GM18951 (cell line): ENCODE data around the gene PDE8A.

Experiments used
- POLR2A ChIP-seq: IDR thresholded peaks from 4 replicates; pipeline ENCODE4 v1.6.1; 2011; ENCODE audit warnings: mild to moderate bottlenecking; ENCODE audit not compliant: insufficient read length, insufficient read depth; ENCODE audit errors: extremely low read depth
- in situ Hi-C: fragments of 300-500 bp; cut with MboI; formaldehyde crosslinking; loops from one replicate; pipeline ENCODE4 v1.12.0; 2022; ENCODE audit warnings: low sequenced_read_pairs, mixed read lengths, inconsistent platforms; ENCODE audit not compliant: unreplicated experiment

Gene PDE8A

DNA sequence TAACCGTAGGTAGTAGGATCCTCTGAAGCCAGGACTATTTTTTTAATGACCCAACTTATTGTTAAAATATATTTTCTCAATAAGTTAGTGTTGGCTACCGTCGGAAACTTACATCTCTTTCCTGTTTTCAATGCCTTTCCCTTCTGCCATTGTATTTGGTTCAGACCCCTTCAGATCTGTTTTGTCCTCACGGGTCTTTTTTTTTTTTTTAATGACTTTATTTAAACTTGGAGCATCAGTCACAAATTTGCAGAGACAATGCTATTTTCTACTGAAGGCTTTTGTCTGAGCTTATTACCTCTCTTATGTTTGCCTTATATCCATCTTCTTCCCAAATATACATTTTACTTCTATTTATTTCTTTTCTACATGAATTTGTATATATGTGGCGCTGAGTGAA lies 47.6 kb downstream of the PDE8A start:
- in situ Hi-C loops, result no loop called here
- TF ChIP-seq POLR2A, result no peak

DNA sequence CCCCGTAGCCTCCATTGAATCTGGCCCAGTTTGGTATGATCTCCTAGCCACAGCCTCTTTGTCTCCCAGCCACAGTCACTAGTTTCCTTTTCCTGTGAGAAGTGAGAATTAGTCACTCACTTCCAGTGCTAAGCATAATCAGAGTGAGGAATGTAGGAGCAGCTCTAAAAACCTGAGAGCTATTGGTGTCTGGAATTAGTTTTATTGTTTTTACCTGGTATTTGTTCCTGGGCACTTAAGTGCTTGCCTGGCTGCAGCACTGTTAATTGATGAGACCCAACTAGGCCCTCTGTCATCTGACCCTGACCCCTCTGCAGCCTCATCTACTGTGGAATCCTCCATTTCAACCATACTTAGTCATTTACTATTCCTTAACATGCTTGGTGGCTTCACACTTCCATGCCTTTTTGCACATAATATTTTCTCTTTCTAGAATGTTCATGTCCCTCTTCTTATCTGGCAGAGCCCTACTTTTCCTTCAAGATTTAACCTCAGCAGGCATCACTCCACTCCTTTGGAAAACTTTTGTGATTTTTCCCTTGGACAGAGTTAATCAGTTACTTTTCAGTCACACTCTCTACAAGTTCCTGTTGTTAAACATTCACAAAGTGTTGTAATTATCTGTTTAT lies 48.8 kb downstream of the PDE8A start:
- in situ Hi-C loops, result no loop called here
- no peak for TF ChIP-seq POLR2A

DNA sequence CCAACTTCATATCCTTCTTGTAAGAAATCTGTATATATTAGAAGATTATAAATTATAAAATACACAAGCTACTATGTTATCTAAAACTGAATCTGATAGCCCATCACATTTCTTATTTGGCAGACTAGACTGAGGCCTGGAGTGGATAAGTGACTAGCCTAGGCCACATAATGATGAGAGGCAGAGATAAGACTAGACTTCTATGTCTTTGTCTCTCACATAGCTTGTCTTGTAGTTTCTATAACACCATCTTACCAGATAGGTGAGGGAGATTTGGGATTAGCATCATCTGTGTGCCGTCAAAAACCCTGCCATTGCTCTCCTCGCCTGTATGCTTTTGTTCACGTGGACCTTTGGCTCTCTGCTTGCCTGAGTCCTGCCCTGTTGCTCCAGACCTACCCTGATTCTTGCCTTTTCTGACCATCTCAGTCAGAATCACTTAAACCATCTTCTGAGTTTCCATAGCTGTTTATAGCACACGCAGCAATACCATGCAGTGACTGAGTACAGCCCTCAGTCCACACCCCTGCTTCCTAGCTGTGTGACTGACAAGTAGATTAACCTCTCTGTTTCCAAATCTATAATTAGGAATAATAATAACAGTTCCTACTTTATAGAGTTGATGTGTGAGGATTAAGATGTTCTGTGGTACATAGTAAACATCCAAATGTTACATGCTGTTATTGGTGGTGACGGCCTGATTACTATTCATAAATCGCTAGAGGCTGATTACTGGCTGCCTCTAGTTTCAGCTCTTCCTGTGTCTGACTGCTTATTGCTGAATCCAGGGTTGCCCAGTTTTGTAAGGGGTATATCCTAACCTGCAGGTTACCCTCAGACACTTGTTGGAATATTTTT lies 49.7 kb downstream of the PDE8A start:
- in situ Hi-C loops, result no loop called here
- no peak for TF ChIP-seq POLR2A

DNA sequence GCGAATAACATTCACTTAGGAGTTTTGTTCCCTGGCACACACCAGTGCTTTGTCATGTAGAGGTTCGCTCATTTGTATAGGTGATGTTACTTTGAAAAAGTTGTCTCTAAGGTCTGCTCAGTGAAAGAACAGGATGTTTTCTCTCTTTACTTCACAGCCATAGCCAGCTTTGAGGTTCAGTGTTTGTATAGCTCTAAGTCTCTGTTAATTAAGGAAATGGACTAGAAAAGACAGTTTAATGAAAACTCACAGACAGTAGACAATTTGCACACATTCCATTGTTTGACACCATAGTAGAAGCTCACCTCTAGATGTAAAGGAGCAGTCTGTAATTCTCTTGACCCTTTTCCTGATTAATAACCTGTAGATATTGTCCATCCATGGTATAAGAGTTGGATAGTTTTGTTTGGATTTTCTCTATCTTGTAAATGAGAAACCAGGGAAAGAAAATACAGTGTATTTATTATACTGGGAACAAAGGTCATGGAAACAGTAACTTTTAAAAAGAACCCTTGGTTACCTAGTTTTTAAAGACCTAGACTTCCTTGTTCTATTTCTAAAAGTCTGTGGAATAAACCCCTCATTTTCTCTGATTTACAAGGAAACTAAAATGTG lies 50.4 kb downstream of the PDE8A start:
- in situ Hi-C loops, result no loop called here
- TF ChIP-seq POLR2A, result no peak

DNA sequence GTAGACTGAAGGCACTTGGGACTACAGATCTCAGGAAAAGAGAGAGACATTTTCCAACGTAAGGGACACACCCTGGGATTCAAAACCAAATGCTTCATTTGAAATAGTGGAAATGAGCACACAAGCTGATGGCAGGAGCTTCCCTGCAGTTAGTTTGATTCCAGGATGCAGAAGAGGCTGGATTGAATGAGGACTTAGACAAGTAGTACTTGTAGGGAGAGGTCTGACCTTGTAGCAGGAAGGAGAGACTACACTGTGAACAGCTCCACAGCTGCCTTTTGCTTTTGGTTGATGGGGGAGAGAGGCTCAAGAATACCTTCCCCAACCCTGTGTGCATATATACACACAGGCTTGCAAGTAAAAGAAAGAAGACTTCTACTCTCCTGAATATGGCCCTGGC lies 51.5 kb downstream of the PDE8A start:
- no peak for TF ChIP-seq POLR2A
- in situ Hi-C loops, result no loop called here

DNA sequence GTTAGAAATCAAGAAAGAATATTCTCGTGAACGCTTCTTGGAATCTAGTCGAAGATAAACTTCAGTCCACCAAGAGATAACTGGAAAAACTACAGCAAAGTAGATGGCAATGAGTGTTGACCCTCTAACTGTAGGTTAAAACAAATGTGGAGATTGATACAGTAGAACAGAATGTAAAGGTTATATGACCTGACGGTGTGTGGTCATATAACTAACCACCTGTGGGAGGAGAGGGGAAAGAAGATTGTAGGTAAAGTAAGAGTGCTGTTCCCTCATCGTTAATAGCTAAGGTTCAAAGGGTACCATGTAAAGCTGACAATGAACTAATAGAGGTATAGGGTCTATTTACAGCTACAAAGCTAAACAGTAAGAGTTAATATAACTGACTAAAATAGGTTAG lies 52.6 kb downstream of the PDE8A start:
- in situ Hi-C loops, result no loop called here
- TF ChIP-seq POLR2A, result no peak

DNA sequence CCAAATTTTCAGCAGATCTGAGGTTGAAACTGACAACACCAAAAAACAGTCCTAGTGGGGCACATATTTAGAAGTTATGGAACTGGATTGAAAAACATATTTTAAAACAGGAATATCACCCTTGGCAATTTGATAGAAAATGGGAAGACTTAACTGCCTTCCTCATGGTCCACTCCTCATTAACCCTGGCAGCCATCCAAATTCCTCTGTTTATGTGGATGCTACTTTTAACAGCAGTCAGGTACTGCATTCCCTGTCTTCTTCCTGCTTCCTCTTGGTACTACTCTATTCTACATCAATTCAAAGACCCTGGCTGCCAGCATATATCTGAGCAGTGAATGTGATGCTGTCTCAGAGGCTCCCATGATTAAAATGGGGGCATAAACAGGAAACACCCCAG lies 54.3 kb downstream of the PDE8A start:
- in situ Hi-C loops, result no loop called here

DNA sequence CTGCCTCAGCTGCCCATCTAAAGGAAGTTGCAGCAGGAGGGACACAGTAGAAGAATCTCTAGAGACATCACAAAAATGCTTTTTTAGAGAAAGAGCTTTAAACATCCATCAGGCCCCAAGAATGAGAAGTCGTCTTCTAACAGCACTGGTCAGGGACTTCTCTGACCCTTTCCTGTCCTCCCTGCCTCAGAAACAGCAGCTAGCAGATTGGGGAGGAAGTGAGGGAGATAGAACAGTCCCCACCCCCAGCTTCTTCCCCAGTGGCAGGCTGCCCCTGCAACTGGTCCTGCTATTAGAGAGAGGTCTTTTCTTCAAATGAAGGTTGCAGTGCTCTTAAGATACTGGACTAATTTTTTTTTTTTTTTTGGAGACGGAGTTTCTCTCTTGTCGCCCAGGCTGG lies 55.1 kb downstream of the PDE8A start:
- no peak for TF ChIP-seq POLR2A
- in situ Hi-C loops, result no loop called here

More for the DNA sequence above, 54.3 kb downstream of the PDE8A start:
- TF ChIP-seq POLR2A, result no peak

DNA sequence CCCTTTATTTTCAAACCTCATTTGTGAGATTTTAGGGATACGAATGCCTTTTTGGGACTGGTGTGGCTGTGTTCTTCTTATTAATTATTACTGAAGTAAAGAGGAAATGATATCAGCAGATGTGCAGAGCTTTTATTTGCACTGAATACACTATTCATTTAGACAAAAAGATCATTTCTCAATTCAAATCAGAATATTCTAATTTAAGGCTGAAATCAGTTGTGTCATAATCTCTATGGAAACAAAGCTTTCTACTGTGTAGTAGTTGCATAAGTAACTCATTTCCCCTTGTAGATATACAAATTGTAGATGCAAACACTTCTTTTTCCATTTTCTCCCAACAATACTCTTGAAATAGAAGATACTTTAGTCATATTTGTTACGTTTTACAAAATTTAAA lies 56.0 kb downstream of the PDE8A start:
- no peak for TF ChIP-seq POLR2A
- in situ Hi-C loops, result no loop called here

DNA sequence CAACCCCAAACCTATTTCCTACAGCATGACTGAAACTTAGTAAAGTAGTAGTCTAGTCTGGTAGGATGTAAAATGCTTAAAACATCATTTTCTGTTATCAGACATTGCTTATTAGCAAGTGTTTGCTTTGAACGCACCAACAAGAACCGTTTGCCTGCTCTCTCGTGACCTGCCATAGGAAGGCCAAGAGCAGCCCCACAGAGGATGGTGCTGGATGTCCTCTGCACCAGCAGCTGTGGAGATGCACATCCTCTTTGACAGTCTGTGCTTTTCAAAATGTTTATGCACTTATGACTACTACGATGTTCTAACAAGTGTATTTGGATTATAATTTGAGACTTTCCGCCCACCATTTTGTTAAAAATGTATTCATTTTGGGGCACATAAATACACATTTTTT lies 59.6 kb downstream of the PDE8A start:
- in situ Hi-C loops, result loop anchor here (10.0 kb wide), 1 partner anchor 66 kb away; no protein-coding TSS in a partner anchor
- TF ChIP-seq POLR2A, result no peak

DNA sequence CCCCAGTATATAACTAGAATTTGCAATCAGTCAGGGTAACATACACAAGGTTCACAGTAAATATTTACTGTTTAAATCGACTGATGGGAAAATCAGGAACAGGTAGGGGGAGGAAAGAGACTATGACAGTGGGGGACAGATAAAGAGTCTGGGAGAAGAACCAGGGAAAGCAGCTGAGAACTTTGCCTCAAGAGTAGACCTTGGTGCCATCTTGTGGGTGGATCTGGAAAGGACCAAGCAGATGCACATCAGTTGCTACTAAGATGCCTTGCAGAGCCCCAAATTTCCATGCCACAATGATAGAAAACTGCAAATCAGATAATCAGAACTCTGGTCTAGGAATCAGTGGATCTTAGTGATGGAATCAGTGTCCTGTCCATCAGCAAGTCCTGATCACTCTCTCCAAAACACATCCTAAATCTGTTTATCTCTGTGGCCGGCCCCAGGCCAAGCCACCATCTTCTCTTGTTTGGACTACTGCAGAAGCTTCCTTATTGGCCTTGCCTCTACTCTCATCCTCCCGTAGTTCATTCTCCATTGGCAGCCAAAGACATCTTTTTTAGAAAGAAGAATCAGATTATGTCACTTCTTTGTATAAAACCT lies 62.7 kb downstream of the PDE8A start:
- no peak for TF ChIP-seq POLR2A
- in situ Hi-C loops, result loop anchor here (10.0 kb wide), 1 partner anchor 70 kb away; no protein-coding TSS in a partner anchor

DNA sequence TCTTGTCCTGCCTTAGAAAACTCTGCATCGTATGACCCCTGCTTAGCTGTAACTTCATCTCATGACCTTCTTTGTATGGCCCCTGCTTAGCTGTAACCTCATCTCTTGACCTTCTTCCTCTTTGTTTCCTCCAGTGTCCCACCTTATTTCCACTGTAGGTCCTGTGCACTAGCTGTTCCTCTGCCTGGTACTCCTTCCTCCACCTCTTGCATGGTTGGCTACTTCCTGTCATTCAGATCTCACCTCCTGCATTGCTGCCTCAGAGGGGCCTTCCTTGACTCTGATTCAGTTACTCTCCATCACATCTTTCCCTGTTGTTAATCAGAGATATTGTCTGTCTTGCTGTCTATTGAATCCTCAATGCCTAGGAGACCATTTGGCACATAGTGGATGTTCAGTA lies 63.2 kb downstream of the PDE8A start:
- no peak for TF ChIP-seq POLR2A
- in situ Hi-C loops, result loop anchor here (10.0 kb wide), 1 partner anchor 70 kb away; no protein-coding TSS in a partner anchor

DNA sequence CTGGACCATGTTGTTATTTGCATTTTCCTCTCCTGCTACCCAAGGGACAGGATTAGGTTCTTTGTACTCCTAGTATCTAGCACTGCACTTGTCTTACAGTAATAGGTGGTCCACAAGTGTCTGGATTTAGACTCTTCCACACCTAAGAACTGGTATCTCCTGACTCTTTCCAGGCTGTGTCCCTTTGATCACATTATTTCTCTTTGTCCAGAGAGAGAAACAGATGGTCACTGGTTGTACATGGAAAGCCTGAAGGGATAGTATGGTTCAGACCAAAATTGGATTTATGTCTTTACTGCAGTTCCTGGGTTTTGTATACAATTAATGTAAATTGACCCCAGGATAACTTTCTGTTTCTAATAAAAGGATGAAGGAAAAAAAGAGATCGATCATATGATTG lies 64.0 kb downstream of the PDE8A start:
- in situ Hi-C loops, result loop anchor here (10.0 kb wide), 1 partner anchor 71 kb away; no protein-coding TSS in a partner anchor
- TF ChIP-seq POLR2A, result no peak

DNA sequence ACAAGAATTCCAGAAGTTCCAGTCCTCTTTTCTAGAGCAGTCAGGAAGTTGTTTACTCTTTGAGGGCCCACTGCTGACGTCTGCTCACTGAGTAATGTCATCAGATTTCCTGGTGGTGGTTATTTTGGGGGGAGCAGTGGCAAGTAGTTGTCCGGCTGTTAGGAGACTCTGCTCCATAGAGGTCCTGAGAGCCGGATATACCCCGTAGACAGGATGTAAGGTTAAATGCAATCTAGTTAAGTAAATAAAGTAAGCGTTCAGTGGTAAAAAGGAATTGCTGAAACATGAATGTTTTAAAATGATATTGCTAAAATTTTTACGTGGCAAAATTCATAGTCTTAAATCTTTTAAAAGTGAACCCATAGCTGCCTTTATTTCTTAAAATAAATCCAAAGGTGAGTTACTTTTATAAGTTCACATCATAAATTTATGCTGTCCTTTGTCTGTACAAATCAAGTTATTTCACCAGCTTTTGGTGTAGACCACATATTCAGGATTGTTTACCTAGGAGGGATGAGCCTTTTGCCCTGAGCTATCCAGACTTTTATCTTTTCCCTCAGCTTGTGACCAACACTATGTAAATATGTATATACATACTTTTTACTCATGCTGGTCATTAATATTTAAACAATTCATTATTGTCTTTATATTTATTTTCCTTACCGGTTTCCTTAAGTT lies 65.8 kb downstream of the PDE8A start:
- in situ Hi-C loops, result loop anchor here (10.0 kb wide), 1 partner anchor 73 kb away; no protein-coding TSS in a partner anchor
- TF ChIP-seq POLR2A, result no peak
